WTC11 (cell line): Measurements from ENCODE around the gene BRINP1. TPM values are rescaled to one million over a fixed set of nuclear protein-coding genes. Genes with fewer than 3 reads are reported as not detected.

Experiments
- ATAC-seq: fragments of 200-7000 bp; cut with Tn5 transposase; 2 replicates; pipeline ENCODE4 v1.10.0; 2021; ENCODE audit warnings: mild to moderate bottlenecking, moderate library complexity
- CTCF ChIA-PET: fragments of 300-600 bp; sonication (Branson Sonifier 250); formaldehyde crosslinking; loops from one replicate; lab custom pipeline; 2021; ENCODE audit warnings: antibody characterized with exemption; lab: Charles Lee
- POLR2A ChIA-PET: fragments of 350-600 bp; sonication (Branson Sonifier 250); formaldehyde crosslinking; loops from one replicate; lab custom pipeline; 2021; ENCODE audit warnings: antibody characterized with exemption; lab: Charles Lee
- DNase-seq: peaks from one replicate; pipeline ENCODE4 v3.0.0; 2021; ENCODE audit warnings: low spot score
- H3K27ac Mint-ChIP-seq: 2 replicates; pipeline ENCODE4 v1.8.0; 2021; ENCODE audit warnings: mixed read lengths
- H3K27me3 Mint-ChIP-seq: 2 replicates; pipeline ENCODE4 v1.8.0; 2021; ENCODE audit warnings: low read depth, mild to moderate bottlenecking, moderate library complexity, mixed read lengths
- H3K36me3 Mint-ChIP-seq: 2 replicates; pipeline ENCODE4 v1.8.0; 2021; ENCODE audit warnings: mixed read lengths
- H3K4me1 Mint-ChIP-seq: 2 replicates; pipeline ENCODE4 v1.8.0; 2022; ENCODE audit warnings: mixed read lengths
- H3K4me3 Mint-ChIP-seq: 2 replicates; pipeline ENCODE4 v1.8.0; 2021; ENCODE audit warnings: mild to moderate bottlenecking, moderate library complexity, mixed read lengths
- H3K9me3 Mint-ChIP-seq: 2 replicates; pipeline ENCODE4 v1.8.0; 2021; ENCODE audit warnings: mixed read lengths
- ATF2 ChIP-seq: sonication (generic); formaldehyde crosslinking; IDR thresholded peaks from 2 replicates; pipeline ENCODE4 v1.8.1; 2022; ENCODE audit warnings: low read depth, missing genetic modification reagents, borderline replicate concordance
- CREB1 ChIP-seq: sonication (generic); formaldehyde crosslinking; IDR thresholded peaks from 2 replicates; pipeline ENCODE4 v1.8.0; 2023; ENCODE audit warnings: mild to moderate bottlenecking, missing genetic modification reagents
- CREM ChIP-seq: sonication (generic); formaldehyde crosslinking; IDR thresholded peaks from 2 replicates; pipeline ENCODE4 v1.8.1; 2022; ENCODE audit warnings: mild to moderate bottlenecking, missing genetic modification reagents, moderate library complexity
- FOXP1 ChIP-seq: sonication (generic); formaldehyde crosslinking; IDR thresholded peaks from 2 replicates; pipeline ENCODE4 v1.8.0; 2022; ENCODE audit warnings: missing genetic modification reagents, mild to moderate bottlenecking, moderate library complexity, borderline replicate concordance
- GABPB1 ChIP-seq: sonication (generic); formaldehyde crosslinking; IDR thresholded peaks from 2 replicates; pipeline ENCODE4 v1.8.1; 2023; ENCODE audit warnings: mild to moderate bottlenecking, missing genetic modification reagents
- IRF2 ChIP-seq: sonication (generic); formaldehyde crosslinking; IDR thresholded peaks from 2 replicates; pipeline ENCODE4 v1.8.0; 2022; ENCODE audit warnings: low read depth, missing genetic modification reagents, borderline replicate concordance
- JUN ChIP-seq: sonication (generic); formaldehyde crosslinking; IDR thresholded peaks from 2 replicates; pipeline ENCODE4 v1.8.0; 2023; ENCODE audit warnings: mild to moderate bottlenecking, missing genetic modification reagents
- KAT7 ChIP-seq: sonication (generic); formaldehyde crosslinking; IDR thresholded peaks from 2 replicates; pipeline ENCODE4 v1.8.1; 2023; ENCODE audit warnings: missing genetic modification reagents, mild to moderate bottlenecking, borderline replicate concordance
- MAX ChIP-seq: sonication (generic); formaldehyde crosslinking; IDR thresholded peaks from 2 replicates; pipeline ENCODE4 v1.8.0; 2022; ENCODE audit warnings: mild to moderate bottlenecking, missing genetic modification reagents
- MXD4 ChIP-seq: fragments of 250-450 bp; sonication (Bioruptor Pico); IDR thresholded peaks from 2 replicates; pipeline ENCODE4 v1.8.0; 2021; ENCODE audit warnings: mild to moderate bottlenecking, moderate library complexity, borderline replicate concordance
- MYBL2 ChIP-seq: sonication (generic); formaldehyde crosslinking; IDR thresholded peaks from 2 replicates; pipeline ENCODE4 v1.8.1; 2023; ENCODE audit warnings: mild to moderate bottlenecking, moderate library complexity, missing genetic modification reagents
- NFATC4 ChIP-seq: fragments of 250-450 bp; sonication (Bioruptor Pico); IDR thresholded peaks from 2 replicates; pipeline ENCODE4 v1.9.0; 2021; ENCODE audit warnings: mild to moderate bottlenecking
- NR2C2 ChIP-seq: sonication (generic); formaldehyde crosslinking; IDR thresholded peaks from 2 replicates; pipeline ENCODE4 v1.8.0; 2022; ENCODE audit warnings: mild to moderate bottlenecking, missing genetic modification reagents
- OVOL2 ChIP-seq: fragments of 250-450 bp; sonication (Bioruptor Pico); IDR thresholded peaks from 2 replicates; pipeline ENCODE4 v1.9.0; 2021; ENCODE audit warnings: mild to moderate bottlenecking, borderline replicate concordance
- PRRX2 ChIP-seq: fragments of 250-450 bp; sonication (Bioruptor Pico); IDR thresholded peaks from 2 replicates; pipeline ENCODE4 v1.8.0; 2021; ENCODE audit warnings: mild to moderate bottlenecking
- RORB ChIP-seq: fragments of 250-450 bp; sonication (Bioruptor Pico); IDR thresholded peaks from 2 replicates; pipeline ENCODE4 v1.9.0; 2021; ENCODE audit warnings: mild to moderate bottlenecking
- SMAD3 ChIP-seq: sonication (generic); formaldehyde crosslinking; IDR thresholded peaks from 2 replicates; pipeline ENCODE4 v1.8.0; 2022; ENCODE audit warnings: missing genetic modification reagents, mild to moderate bottlenecking, borderline replicate concordance
- SMAD4 ChIP-seq: sonication (generic); formaldehyde crosslinking; IDR thresholded peaks from 2 replicates; pipeline ENCODE4 v1.8.0; 2022; ENCODE audit warnings: mild to moderate bottlenecking, missing genetic modification reagents
- TEAD1 ChIP-seq: sonication (generic); formaldehyde crosslinking; IDR thresholded peaks from 2 replicates; pipeline ENCODE4 v1.8.0; 2022; ENCODE audit warnings: mild to moderate bottlenecking, missing genetic modification reagents
- ZBTB21 ChIP-seq: sonication (generic); formaldehyde crosslinking; IDR thresholded peaks from 2 replicates; pipeline ENCODE4 v1.8.1; 2023; ENCODE audit warnings: mild to moderate bottlenecking, missing genetic modification reagents, borderline replicate concordance
- ZNF263 ChIP-seq: sonication (generic); formaldehyde crosslinking; IDR thresholded peaks from 2 replicates; pipeline ENCODE4 v1.8.1; 2022; ENCODE audit warnings: low read depth, mild to moderate bottlenecking, moderate library complexity, missing genetic modification reagents
- ZNF317 ChIP-seq: sonication (generic); formaldehyde crosslinking; IDR thresholded peaks from 2 replicates; pipeline ENCODE4 v1.8.1; 2023; ENCODE audit warnings: low read depth, mild to moderate bottlenecking, moderate library complexity, missing genetic modification reagents, borderline replicate concordance
- total RNA-seq: library from RNA; stranded (reverse); gene quantifications from 3 replicates; pipeline ENCODE4 v1.2.3, GENCODE V29; 2021
- TF ChIP-seq, protein P1 (sequence below): sonication (generic); formaldehyde crosslinking; IDR thresholded peaks from 2 replicates; pipeline ENCODE4 v1.8.1; 2023; ENCODE audit warnings: mild to moderate bottlenecking, missing genetic modification reagents
- TF ChIP-seq, protein P2 (sequence below): fragments of 250-450 bp; sonication (Bioruptor Pico); IDR thresholded peaks from 2 replicates; pipeline ENCODE4 v2.1.2; 2022; ENCODE audit warnings: mild to moderate bottlenecking, moderate library complexity
- TF ChIP-seq, protein P3 (sequence below): sonication (generic); formaldehyde crosslinking; IDR thresholded peaks from 2 replicates; pipeline ENCODE4 v1.8.1; 2023; ENCODE audit warnings: mild to moderate bottlenecking, moderate library complexity, missing genetic modification reagents

BRINP1 gene
- total RNA-seq, 1 experiment from 2014 or later: 19.5 TPM

GRCh38 chr9:119184265-119184936, 184.8 kb downstream of the BRINP1 start:
- TF ChIP-seq, protein P1, sequence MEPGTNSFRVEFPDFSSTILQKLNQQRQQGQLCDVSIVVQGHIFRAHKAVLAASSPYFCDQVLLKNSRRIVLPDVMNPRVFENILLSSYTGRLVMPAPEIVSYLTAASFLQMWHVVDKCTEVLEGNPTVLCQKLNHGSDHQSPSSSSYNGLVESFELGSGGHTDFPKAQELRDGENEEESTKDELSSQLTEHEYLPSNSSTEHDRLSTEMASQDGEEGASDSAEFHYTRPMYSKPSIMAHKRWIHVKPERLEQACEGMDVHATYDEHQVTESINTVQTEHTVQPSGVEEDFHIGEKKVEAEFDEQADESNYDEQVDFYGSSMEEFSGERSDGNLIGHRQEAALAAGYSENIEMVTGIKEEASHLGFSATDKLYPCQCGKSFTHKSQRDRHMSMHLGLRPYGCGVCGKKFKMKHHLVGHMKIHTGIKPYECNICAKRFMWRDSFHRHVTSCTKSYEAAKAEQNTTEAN: no peak
- TF ChIP-seq MXD4 (no peak), PRRX2 (no peak), MYBL2 (CRISPR knock-in tag) (no peak), SMAD4 (CRISPR knock-in tag) (no peak), SMAD3 (CRISPR knock-in tag) (no peak), ZNF263 (CRISPR knock-in tag) (no peak), MAX (no peak), OVOL2 (no peak), NFATC4 (CRISPR knock-in tag) (no peak), ZNF317 (CRISPR knock-in tag) (no peak), ZBTB21 (no peak), IRF2 (CRISPR knock-in tag) (no peak)
- TF ChIP-seq, protein P2, sequence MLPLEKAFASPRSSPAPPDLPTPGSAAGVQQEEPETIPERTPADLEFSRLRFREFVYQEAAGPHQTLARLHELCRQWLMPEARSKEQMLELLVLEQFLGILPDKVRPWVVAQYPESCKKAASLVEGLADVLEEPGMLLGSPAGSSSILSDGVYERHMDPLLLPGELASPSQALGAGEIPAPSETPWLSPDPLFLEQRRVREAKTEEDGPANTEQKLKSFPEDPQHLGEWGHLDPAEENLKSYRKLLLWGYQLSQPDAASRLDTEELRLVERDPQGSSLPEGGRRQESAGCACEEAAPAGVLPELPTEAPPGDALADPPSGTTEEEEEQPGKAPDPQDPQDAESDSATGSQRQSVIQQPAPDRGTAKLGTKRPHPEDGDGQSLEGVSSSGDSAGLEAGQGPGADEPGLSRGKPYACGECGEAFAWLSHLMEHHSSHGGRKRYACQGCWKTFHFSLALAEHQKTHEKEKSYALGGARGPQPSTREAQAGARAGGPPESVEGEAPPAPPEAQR: no peak
- TF ChIP-seq, protein P3, sequence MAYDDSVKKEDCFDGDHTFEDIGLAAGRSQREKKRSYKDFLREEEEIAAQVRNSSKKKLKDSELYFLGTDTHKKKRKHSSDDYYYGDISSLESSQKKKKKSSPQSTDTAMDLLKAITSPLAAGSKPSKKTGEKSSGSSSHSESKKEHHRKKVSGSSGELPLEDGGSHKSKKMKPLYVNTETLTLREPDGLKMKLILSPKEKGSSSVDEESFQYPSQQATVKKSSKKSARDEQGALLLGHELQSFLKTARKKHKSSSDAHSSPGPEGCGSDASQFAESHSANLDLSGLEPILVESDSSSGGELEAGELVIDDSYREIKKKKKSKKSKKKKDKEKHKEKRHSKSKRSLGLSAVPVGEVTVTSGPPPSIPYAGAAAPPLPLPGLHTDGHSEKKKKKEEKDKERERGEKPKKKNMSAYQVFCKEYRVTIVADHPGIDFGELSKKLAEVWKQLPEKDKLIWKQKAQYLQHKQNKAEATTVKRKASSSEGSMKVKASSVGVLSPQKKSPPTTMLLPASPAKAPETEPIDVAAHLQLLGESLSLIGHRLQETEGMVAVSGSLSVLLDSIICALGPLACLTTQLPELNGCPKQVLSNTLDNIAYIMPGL (CRISPR knock-in tag): no peak
- DNase-seq: no peak
- Mint-ChIP-seq H3K4me3 (no peak overlapping the region), H3K9me3 (peaks cover 4% of the 10 kb centered on the region; the same call in 1 of the 2 replicates), H3K27ac (no peak overlapping the region), H3K36me3 (no peaks in the 10 kb centered on the region; the same call in 1 of the 2 replicates), H3K4me1 (peaks cover 33% of the 10 kb centered on the region), H3K27me3 (no peaks in the 10 kb centered on the region)
- POLR2A ChIA-PET: no interaction called here
- CTCF ChIA-PET: no interaction called here
- ATAC-seq: no peak

GRCh38 chr9:119181561-119181960, 187.7 kb downstream of the BRINP1 start:
- ATAC-seq (no peak), DNase-seq (no peak)
- H3K4me3 Mint-ChIP-seq: no peak overlapping the region
- H3K9me3 Mint-ChIP-seq: no peaks in the 10 kb centered on the region
- no peaks in the 10 kb centered on the region for H3K36me3 Mint-ChIP-seq
- H3K27me3 Mint-ChIP-seq: no peaks in the 10 kb centered on the region
- peaks cover 45% of the 10 kb centered on the region for H3K4me1 Mint-ChIP-seq
- CTCF ChIA-PET: no interaction called here
- POLR2A ChIA-PET: no interaction called here
- H3K27ac Mint-ChIP-seq: no peak overlapping the region
- no peak for TF ChIP-seq NR2C2 (CRISPR knock-in tag)
- TF ChIP-seq CREM (CRISPR knock-in tag): no peak
- no peak for TF ChIP-seq ATF2 (CRISPR knock-in tag)
- no peak for TF ChIP-seq GABPB1
- no peak for TF ChIP-seq JUN
- TF ChIP-seq FOXP1: no peak
- no peak for TF ChIP-seq KAT7 (CRISPR knock-in tag)
- TF ChIP-seq, protein P1: no peak
- TF ChIP-seq, protein P2: no peak
- TF ChIP-seq, protein P3 (CRISPR knock-in tag): no peak
- TF ChIP-seq RORB (CRISPR knock-in tag): no peak
- no peak for TF ChIP-seq TEAD1 (CRISPR knock-in tag)
- no peak for TF ChIP-seq OVOL2
- TF ChIP-seq CREB1 (CRISPR knock-in tag): no peak
